Fibroblast of skin of scalp (primary cell): Measurements from ENCODE around the gene CCDC185.

Experiments used
- DNase-seq: peaks from one replicate; pipeline ENCODE4 v3.0.0-alpha.2; 2013

CCDC185 gene

GRCh38 chr1:223437151-223437550, 43.9 kb downstream of the CCDC185 start:
- no peak for DNase-seq

GRCh38 chr1:223443397-223443796, 50.2 kb downstream of the CCDC185 start:
- DNase-seq, result no peak

- no peak for DNase-seq
Observed at GRCh38 chr1:223444411-223444810, 51.2 kb downstream of the CCDC185 start.
